Left kidney (tissue), 2 donors: Measurements from ENCODE around the gene SCAPER. TPM values are rescaled to one million over a fixed set of nuclear protein-coding genes. Genes with fewer than 3 reads are reported as not detected.
"Not testable (repeated sequence)": the region's sequence is repeated elsewhere in the genome, so short reads cannot be mapped to it uniquely, and the experiment has no call there.

Experiments
- DNase-seq: peaks from one replicate; pipeline ENCODE4 v3.0.0-alpha.2; 2013
- polyA plus RNA-seq: library from polyadenylated mRNA; unstranded; fragments of 120-200 nt; gene quantifications from one replicate; pipeline ENCODE4 v1.2.1, GENCODE V29; 2013; ENCODE audit not compliant: insufficient read length

Gene SCAPER
- polyA plus RNA-seq, 1 donor, result 21.9 TPM

- no peak for DNase-seq
Measured at GRCh38 chr15:76916369-76916768, 11.2 kb upstream of the SCAPER start.

GRCh38 chr15:76913737-76914136 is 8.6 kb upstream of the SCAPER start:
- DNase-seq, result no peak

- no peak for DNase-seq
Measured at GRCh38 chr15:76912430-76912829, 7.3 kb upstream of the SCAPER start.

- DNase-seq, result no peak
Measured at GRCh38 chr15:76905855-76906254, 715 bp upstream of the SCAPER start.

GRCh38 chr15:76904461-76905012 is 603 bp downstream of the SCAPER start:
- DNase-seq, result peak; percentile 43

- no peak for DNase-seq
Measured at GRCh38 chr15:76903251-76903681, 1.9 kb downstream of the SCAPER start.

GRCh38 chr15:76901965-76902364 is 3.2 kb downstream of the SCAPER start:
- no peak for DNase-seq

- not testable (repeated sequence) for DNase-seq
Measured at GRCh38 chr15:76899931-76900310, 5.2 kb downstream of the SCAPER start.

DNA sequence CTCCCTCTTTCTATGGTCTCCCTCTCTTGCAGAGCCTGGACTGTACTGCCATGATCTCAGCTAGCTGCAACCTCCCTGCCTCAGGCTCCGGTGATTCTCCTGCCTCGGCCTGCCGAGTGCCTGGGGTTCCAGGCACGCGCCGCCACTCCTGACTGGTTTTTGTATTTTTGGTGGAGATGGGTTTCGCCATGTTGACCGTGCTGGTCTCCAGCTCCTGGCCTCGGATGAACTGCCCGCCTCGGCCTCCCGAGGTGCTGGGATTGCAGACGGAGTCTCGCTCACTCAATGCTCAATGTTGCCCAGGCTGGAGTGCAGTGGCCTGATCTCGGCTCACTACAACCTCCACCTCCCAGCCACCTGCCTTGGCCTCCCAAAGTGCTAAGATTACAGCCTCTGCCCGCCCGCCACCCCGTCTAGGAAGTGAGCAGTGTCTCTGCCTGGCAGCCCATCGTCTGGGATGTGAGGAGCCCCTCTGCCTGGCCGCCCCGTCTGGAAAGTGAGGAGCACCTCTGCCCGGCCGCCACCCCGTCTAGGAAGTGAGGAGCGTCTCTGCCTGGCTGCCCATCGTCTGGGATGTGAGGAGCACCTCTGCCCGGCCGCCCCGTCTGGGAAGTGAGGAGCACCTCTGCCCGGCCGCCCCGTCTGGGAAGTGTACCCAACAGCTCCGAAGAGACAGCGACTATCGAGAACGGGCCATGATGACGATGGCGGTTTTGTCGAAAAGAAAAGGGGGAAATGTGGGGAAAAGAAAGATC is 5.8 kb downstream of the SCAPER start:
- not testable (repeated sequence) for DNase-seq

DNA sequence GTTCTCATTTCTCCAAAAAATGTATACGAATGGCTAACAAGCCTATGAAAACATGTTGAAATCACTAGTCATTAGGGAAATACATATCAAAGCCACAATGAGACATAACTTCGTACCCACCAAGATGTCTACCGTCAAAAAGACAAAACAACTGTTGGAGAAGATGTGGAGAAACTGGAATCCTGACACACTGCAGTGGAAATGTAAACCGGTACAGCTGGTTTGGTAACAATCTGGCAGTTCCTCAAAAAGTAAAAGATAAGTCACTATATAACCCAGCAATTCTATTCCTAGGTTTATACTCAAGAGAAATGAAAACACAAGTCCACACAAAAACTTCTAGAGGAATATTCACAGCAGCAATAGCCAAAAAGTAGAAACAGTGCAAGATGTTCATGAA is 7.0 kb downstream of the SCAPER start:
- DNase-seq, result no peak

GRCh38 chr15:76894174-76894573 is 11.0 kb downstream of the SCAPER start:
- DNase-seq, result no peak

- DNase-seq, result not testable (repeated sequence)
Measured at GRCh38 chr15:76892836-76893235, 12.3 kb downstream of the SCAPER start.

GRCh38 chr15:76887280-76888141 is 17.6 kb downstream of the SCAPER start:
- not testable (repeated sequence) for DNase-seq

DNA sequence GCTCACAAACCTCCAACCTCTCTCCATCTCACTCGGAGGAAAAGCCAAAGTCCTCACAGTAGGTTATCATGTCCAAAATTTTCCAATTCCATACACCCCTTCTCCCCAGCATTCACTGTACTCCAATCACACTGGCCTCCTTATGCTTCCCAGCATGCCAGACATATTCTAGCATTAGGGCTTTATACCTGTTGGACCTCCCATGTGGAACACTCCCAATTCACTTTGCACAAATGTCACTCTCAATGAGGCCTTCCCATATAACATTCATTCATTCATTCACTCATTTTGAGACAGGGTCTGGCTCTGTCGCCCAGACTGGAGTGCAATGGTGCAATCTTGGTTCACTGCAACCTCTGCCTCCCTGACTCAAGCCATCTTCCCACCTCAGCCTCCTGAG is 19.9 kb downstream of the SCAPER start:
- no peak for DNase-seq

- no peak for DNase-seq
Measured at GRCh38 chr15:76875911-76876310, 29.2 kb downstream of the SCAPER start.

- not testable (repeated sequence) for DNase-seq
Measured at GRCh38 chr15:76873066-76873465, 32.1 kb downstream of the SCAPER start.

- no peak for DNase-seq
Measured at GRCh38 chr15:76871930-76872329, 33.2 kb downstream of the SCAPER start.

GRCh38 chr15:76868740-76869139 is 36.4 kb downstream of the SCAPER start:
- no peak for DNase-seq

DNA sequence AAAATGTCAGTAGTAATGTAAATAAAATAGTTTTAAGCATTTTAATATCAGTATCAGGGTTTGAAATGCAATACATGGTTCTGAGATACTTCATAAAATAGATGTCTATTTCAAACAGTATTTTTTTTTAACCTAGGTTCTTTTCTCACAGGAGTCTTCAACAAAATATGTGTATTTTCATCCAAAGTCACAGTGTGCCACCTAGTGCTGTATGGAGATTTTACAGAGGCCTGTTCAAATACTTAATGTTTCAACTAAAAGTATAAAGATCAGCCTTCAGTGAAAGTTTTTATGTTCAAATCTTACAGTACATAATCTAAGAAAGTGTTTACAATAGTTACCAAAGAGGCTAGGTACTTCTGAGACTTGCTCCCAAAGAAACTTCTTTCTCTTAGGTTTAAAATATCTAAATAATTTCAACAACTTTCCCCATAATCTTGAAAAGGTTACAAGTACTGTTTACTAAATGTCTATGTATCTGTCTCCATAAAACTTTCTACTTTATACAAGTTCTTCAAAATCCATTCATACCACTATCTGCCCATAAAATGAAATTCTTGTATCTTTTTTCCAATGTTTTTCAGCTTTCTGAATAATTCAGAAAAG is 38.3 kb downstream of the SCAPER start:
- DNase-seq, result peak; percentile 31

DNA sequence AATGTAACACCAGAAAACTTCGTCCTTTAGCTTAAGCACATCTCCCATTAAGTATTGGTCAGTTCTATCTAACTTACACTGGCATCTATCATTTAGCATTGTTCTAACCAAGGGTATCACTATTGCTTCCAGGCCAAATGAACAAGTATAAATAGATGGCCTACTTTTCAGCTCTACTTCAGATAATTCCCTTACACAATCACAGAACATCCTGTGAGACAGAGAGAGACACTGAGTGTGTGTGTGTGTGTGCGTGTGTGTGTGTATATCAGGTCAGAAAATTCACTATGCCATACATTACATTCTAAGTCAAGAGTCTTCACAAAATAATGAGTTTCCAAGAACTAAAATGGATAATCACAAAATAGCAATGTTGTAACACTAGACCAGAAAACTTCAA is 39.1 kb downstream of the SCAPER start:
- peak; percentile 3 for DNase-seq

DNA sequence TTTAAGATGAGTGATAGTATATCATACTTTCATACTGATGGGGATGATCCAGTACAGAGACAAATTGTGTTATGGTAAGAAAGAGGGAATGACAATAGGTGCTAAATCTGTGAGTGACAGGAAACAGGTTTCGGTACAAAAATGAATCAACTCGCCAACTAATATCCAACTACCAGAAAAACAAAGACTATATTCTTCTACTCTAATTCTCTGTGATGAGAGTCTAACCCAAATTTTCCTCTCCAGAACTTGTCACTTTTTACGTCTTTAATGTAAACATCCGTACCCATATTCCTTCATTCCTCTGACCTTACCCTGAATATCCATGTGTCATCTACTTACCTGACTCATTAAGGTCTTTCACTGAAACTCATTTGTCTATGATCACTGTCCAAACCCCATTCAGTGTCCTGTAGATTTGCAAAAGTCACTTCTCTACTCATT is 39.6 kb downstream of the SCAPER start:
- no peak for DNase-seq

DNA sequence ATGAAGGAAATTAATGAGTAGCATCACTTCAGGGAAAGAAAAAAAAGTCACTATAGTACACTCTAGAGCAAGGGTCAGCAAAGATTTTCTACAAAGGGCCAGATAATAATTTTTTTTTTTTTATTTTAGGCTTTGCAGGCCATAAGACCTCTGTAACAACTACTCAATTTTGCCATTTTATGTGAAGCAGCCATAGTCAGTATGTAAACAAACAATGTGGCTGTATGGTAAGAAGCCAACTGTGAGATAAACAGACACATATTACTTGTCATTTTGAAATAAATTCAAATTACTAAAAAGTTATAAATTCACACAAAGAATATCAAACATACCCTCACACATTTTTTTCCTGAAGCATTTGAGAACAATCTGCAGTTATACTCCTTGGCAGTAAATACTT is 40.6 kb downstream of the SCAPER start:
- DNase-seq, result no peak

GRCh38 chr15:76863693-76864092 is 41.4 kb downstream of the SCAPER start:
- no peak for DNase-seq
